ENCODE results near the gene ACTL10. TPM values are rescaled to one million over a fixed set of nuclear protein-coding genes. Genes with fewer than 3 reads are reported as not detected.

ACTL10 gene
- total and polyA plus RNA-seq, 7 donors = 0.54 to 4.5 (median 0.66) TPM

DNA sequence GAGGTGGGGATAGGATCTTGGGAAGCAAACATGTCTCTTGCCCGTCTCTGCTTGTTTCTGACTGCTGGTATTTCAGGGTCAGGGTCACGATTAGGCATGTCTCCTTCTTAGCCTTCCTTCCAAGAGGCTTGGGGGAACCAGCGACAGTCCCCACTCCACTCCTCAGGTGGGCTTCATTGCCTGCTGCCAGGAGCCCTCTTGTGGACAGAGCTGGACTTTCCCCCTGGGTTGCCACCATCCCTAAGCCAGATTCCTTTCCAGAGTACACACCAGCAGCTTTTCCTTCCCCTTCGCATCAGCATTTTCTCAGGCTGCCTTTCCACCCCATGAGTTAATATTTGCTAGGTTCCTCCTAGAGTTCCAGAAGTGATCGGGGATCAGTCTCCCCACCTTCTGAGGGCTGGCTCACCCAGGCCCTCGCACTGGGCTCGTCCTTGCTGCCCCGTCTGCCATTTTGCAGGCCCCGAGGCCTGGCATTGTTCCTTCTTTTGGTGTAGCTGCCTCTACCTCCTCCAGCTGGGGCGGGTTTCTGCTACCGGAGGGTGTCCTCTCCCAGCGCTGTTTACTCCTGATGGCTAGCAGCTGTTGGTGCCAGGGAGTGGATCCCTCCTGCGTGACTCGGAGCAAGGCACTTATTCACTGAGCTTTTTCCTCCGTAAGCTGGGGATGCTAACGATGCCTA is 13.4 kb upstream of the ACTL10 start:
- Histone ChIP-seq H3K4me1 (peaks cover 0 to 28% (median 19%) of the 10 kb centered on the region in 4 donors), H3K36me3 (peaks cover 2 to 17% (median 8%) of the 10 kb centered on the region in 4 donors), H3K27ac (peak overlapping the region in 2 of 4 donors; percentile 30 to 49), H3K9me3 (no peaks in the 10 kb centered on the region), H3K27me3 (no peaks in the 10 kb centered on the region), H3K4me3 (peak overlapping the region in 3 of 4 donors; percentile 13 to 32 (median 21))
- intact Hi-C loops (cut with DNase I) = loop anchor here (1.0 kb wide), 1 partner anchor 196 kb away; no protein-coding TSS in a partner anchor
- peak; percentile 85 for DNase-seq
- TF ChIP-seq POLR2AphosphoS5 (IDR thresholded peaks at IDR 0.05) (peak in 3 of 4 donors; percentile 3 to 67 (median 51)), EP300 (IDR thresholded peaks at IDR 0.05) (no peak)
- TF ChIP-seq, protein P1, sequence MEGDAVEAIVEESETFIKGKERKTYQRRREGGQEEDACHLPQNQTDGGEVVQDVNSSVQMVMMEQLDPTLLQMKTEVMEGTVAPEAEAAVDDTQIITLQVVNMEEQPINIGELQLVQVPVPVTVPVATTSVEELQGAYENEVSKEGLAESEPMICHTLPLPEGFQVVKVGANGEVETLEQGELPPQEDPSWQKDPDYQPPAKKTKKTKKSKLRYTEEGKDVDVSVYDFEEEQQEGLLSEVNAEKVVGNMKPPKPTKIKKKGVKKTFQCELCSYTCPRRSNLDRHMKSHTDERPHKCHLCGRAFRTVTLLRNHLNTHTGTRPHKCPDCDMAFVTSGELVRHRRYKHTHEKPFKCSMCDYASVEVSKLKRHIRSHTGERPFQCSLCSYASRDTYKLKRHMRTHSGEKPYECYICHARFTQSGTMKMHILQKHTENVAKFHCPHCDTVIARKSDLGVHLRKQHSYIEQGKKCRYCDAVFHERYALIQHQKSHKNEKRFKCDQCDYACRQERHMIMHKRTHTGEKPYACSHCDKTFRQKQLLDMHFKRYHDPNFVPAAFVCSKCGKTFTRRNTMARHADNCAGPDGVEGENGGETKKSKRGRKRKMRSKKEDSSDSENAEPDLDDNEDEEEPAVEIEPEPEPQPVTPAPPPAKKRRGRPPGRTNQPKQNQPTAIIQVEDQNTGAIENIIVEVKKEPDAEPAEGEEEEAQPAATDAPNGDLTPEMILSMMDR (IDR thresholded peaks at IDR 0.05) = peak; percentile 79 to 90 (median 84)
- 25 to 45% methylated on average over 16 of the region's 16 CpGs for WGBS, 2 donors

DNA sequence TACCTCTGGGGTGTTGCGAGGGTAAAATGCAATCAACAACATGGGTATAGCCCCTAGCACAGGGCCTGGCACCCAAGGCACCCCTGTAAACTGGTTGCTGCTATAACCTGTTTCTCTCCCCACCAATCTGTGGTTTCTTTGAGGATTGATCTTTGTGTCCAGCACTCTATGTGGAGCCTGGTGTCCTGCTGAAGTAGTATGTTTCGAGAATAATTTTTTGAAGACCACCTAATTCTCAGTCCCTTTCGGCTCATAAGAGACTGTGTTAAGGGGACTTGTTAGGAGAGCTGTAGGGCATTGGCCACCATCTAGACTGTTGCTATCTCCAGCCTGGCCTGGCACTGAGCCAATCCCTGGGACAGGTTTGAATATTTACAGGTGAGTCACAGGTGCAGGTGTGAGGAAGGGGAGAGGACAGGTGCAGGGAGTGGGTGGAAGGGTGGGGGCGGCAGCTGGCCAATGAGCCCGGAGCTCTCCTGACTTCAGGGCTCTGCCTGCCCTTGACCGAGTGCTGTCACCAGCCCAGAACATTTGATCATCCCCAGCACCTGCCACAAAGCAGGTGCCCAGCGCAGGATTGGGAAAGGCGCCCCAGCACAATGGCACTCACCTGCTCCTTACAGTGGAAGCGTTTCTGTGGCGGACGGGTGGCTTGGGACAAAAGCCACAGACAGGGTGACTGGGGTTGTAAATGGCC is 12.7 kb upstream of the ACTL10 start:
- peak; percentile 72 for DNase-seq
- no peaks in the 10 kb centered on the region for H3K27me3 ChIP-seq
- H3K36me3 ChIP-seq = peaks cover 9 to 24% (median 14%) of the 10 kb centered on the region in 4 donors
- no peaks in the 10 kb centered on the region for H3K9me3 ChIP-seq
- H3K4me1 ChIP-seq = peaks cover 0 to 21% (median 12%) of the 10 kb centered on the region in 4 donors
- TF ChIP-seq POLR2A (IDR thresholded peaks at IDR 0.05) (no peak), POLR2AphosphoS5 (IDR thresholded peaks at IDR 0.05) (peak in 2 of 4 donors; percentile 18 to 23), EP300 (IDR thresholded peaks at IDR 0.05) (no peak)
- TF ChIP-seq, protein P1 (IDR thresholded peaks at IDR 0.05) = no peak
- H3K27ac ChIP-seq = no peak overlapping the region
- peak overlapping the region in 1 of 4 donors; percentile 32 for H3K4me3 ChIP-seq
- intact Hi-C loops (cut with DNase I) = loop anchor here (1.0 kb wide), 1 partner anchor 197 kb away; no protein-coding TSS in a partner anchor
- 22 to 70% methylated on average over 11 of the region's 11 CpGs for WGBS, 2 donors

DNA sequence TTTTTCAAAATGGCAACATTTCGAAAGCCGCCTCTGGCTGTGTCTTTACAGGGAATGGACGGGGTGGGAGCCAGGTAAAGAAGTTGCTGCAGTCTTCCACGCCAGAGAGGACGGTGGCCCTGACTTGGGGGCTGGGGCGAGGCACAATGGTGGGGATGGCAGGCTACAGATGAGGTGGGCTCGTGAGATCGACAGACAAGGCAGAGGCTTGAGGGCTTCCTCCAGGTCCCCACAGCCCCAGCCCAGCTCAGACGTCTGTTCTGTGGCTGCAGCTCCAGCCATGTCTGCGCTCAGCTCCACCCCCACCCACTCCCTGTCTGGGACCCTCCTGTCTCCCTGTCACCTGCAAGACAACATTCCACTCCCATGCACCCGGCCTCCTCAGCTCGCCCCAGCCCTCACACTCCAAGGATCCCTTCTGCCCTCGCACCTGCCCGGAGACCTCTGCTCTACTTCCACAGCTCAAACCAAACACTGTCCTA is 12.0 kb upstream of the ACTL10 start:
- H3K36me3 ChIP-seq = peaks cover 16 to 30% (median 20%) of the 10 kb centered on the region in 4 donors
- TF ChIP-seq, protein P1 (IDR thresholded peaks at IDR 0.05) = no peak
- TF ChIP-seq POLR2A (IDR thresholded peaks at IDR 0.05) = no peak
- no peak for TF ChIP-seq POLR2AphosphoS5 (IDR thresholded peaks at IDR 0.05)
- TF ChIP-seq EP300 (IDR thresholded peaks at IDR 0.05) = no peak
- peak; percentile 65 for DNase-seq
- H3K9me3 ChIP-seq = no peaks in the 10 kb centered on the region
- H3K27me3 ChIP-seq = no peaks in the 10 kb centered on the region
- intact Hi-C loops (cut with DNase I) = no loop called here
- H3K4me3 ChIP-seq = no peak overlapping the region
- WGBS, 2 donors = 58 to 72% methylated on average over 14 of the region's 14 CpGs
- peaks cover 0 to 14% (median 9%) of the 10 kb centered on the region in 4 donors for H3K4me1 ChIP-seq
- no peak overlapping the region for H3K27ac ChIP-seq

DNA sequence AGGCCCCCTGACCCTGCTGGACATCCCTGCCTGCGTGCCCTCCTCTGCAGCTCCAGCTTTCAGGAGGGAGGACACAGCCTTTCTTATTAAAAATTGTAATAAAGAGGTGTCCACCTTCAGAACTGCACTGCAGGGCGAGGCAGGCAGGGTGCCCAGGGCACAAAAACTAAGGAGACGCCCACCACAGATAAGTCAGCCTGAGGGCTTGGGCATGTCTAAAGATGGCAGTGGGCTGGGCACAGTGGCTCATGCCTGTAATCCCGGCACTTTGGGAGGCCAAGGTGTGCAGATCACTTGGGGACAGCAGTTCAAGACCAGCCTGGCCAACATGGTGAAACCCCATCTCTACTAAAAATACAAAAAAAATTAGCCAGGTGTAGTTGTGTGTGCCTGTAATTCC is 11.6 kb upstream of the ACTL10 start:
- intact Hi-C loops (cut with DNase I) = no loop called here
- H3K27me3 ChIP-seq = no peaks in the 10 kb centered on the region
- whole genome bisulfite sequencing, 2 donors = 38 to 65% methylated on average over 4 of the region's 4 CpGs
- H3K4me3 ChIP-seq = no peak overlapping the region
- H3K27ac ChIP-seq = no peak overlapping the region
- TF ChIP-seq, protein P1 (IDR thresholded peaks at IDR 0.05) = no peak
- no peak for TF ChIP-seq POLR2A (IDR thresholded peaks at IDR 0.05)
- no peaks in the 10 kb centered on the region for H3K9me3 ChIP-seq
- peaks cover 17 to 35% (median 24%) of the 10 kb centered on the region in 4 donors for H3K36me3 ChIP-seq
- peaks cover 0 to 12% (median 9%) of the 10 kb centered on the region in 4 donors for H3K4me1 ChIP-seq
- DNase-seq = peak; percentile 62

Measured in sigmoid colon (tissue), 7 donors.